IPS-18c (cell line): ENCODE data around the gene TNFSF11.

ENCODE experiments used
- H3K4me3 ChIP-seq: 2 replicates; pipeline ENCODE4 v1.7.0; 2013; ENCODE audit warnings: low read depth, mild to moderate bottlenecking, low read length, moderate library complexity; ENCODE audit not compliant: insufficient read depth
- H3K9me3 ChIP-seq: one replicate; pipeline ENCODE4 v1.6.1; 2013; ENCODE audit warnings: mild to moderate bottlenecking, low read length, moderate library complexity; ENCODE audit not compliant: control insufficient read depth, insufficient read depth

The TNFSF11 gene

DNA sequence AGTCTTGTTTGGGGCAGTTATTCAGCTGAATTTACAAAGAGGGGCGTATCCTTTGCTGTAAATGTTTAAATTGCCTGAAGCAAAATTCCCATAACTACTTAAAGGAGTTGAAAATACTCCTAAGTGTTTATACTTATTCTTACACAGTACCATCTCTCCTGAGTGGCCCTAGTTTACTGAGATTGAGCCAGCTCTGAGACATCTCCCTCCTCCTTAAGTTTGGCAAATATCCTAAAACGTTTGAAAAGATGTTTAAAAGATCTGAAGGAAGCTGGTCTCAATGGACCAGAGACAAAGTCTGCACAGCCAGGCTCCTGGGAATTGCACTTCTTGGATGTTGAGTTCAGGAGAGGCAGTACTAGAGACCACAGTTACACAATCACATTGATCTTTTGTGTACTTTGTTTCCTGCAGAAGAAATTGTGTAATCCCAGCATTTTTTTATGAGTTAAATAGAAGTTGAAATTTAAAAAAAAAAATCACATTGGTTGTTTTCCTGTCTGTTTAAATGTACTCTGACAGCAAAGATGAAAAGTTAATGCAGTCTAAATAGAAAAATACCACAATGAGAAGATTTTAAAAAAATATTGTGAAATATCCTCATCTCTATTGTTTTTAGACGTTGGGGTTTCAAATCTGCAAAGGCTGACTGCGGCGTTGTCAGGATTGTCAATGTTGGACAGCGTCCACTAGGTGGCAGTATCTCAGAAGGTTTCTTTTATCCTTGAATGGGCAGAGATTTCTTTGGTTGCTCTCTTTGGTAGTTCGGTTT lies 20.7 kb downstream of the TNFSF11 start:
- H3K4me3 ChIP-seq, result no peak overlapping the region

DNA sequence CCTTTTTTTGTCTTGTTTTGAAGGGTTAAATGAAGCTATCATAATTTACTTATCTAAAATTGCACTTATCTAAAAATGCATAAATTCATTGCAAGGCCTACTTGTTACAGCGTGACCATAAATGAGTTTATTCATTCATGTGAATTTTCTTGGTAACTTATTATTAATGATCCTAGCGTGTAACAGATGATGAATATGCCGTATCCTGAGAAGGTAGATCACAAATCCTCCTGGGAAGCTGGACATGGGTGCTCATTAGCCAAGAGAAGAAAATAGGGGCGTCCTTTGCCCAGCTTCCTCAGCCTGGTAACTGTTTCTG lies 21.3 kb downstream of the TNFSF11 start:
- no peaks in the 10 kb centered on the region for H3K9me3 ChIP-seq
- no peak overlapping the region for H3K4me3 ChIP-seq

More for the DNA sequence above, 20.7 kb downstream of the TNFSF11 start:
- H3K9me3 ChIP-seq, result no peaks in the 10 kb centered on the region

DNA sequence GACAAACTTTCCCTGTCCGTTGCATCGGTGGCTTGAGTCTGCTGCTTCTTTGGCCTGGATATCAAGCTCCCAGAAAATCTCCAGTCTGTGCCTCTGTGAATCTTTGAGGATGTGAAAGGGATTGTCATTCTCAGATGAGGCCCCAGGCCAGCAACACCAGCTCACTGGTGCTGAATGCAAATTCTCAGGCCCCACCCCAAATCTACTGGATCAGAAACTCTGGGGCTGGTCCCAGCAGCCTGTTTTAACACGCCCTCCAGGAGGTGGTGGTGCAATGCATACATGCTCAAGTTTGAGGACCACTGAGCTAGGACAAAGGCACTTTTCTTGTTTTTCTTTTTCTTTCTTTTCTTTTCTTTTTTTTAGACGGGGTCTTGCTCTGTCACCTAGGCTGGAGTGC lies 23.6 kb downstream of the TNFSF11 start:
- Histone ChIP-seq H3K9me3 (no peaks in the 10 kb centered on the region), H3K4me3 (no peak overlapping the region)

DNA sequence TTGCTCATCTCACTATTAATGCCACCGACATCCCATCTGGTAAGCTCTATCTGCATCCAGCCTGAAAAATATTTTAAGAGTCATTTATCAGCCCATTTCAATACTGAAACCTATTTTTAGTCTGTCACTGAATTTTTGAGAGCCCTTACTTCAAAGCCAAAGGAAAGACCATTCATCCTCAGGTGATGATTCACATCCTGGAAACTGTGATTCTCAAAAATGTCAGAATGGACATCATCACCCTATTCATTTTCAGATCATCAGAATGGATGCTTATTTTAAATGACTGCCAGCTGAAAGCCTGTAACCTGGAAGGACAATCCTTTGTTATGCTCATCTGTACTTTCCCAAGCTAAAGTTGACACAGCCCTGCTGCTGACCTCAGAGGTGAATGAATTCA lies 27.0 kb downstream of the TNFSF11 start:
- no peaks in the 10 kb centered on the region for H3K9me3 ChIP-seq
- H3K4me3 ChIP-seq, result no peak overlapping the region

DNA sequence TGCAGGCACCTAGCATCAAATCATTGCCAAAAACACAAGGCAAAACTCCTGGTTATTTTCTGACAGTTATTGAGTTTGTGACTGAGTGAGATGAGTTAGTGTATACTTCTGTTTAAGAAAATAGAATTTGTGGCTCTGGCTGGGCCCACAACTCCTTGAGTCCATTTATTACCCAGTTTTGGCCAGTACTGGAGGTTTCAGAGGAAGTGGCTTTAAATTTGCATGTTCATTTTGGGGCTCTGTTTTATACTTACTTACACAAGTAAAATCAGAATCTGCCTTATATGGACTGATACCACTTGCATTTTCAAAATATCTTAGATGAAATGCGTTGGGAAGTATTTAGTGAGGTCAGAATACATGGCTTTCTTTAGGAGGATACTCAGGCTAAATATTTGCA lies 29.0 kb downstream of the TNFSF11 start:
- H3K9me3 ChIP-seq, result no peaks in the 10 kb centered on the region
- no peak overlapping the region for H3K4me3 ChIP-seq

DNA sequence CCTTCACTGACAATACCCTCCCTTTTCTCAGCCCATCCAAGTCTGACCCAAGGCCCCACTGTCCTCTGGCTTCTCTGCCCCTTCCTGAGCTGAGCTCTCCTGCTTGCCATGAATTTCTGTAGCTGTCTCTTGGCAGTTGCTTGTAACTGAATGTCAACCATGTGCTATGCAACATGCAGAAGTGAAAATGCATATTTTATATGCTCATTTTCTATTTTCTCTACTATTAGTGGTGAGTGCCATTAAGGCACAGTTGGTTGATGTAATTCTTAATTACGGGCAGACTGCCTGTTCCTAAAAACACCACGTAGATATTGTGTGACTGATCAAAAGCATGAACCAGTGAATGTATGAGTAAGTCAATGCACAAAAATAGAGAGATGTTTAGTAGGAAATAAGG lies 29.6 kb downstream of the TNFSF11 start:
- no peaks in the 10 kb centered on the region for H3K9me3 ChIP-seq
- H3K4me3 ChIP-seq, result no peak overlapping the region

DNA sequence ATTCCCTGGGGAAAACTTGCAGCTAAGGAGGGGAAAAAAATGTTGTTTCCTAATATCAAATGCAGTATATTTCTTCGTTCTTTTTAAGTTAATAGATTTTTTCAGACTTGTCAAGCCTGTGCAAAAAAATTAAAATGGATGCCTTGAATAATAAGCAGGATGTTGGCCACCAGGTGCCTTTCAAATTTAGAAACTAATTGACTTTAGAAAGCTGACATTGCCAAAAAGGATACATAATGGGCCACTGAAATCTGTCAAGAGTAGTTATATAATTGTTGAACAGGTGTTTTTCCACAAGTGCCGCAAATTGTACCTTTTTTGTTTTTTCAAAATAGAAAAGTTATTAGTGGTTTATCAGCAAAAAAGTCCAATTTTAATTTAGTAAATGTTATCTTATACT lies 33.6 kb downstream of the TNFSF11 start:
- Histone ChIP-seq H3K4me3 (no peak overlapping the region), H3K9me3 (no peaks in the 10 kb centered on the region)

DNA sequence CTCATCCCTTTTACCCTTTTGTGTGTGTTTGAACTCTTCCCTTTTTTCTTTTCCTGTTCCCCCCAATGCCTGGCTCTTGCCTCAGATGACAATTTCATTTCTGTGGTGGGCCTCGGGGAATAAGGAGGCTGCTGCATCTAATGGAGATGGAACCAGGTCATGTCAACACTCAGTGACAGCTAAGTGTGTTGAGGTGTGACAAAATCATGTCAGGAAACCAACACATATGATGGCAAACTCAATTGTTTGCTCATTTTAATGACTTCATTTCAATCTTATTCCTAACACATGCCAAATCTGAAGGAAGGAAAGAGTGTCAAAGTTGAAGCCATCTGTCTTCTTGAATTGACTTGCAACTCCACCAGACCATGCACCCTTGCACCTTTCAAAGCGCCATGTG lies 36.7 kb downstream of the TNFSF11 start:
- no peaks in the 10 kb centered on the region for H3K9me3 ChIP-seq
- no peak overlapping the region for H3K4me3 ChIP-seq

DNA sequence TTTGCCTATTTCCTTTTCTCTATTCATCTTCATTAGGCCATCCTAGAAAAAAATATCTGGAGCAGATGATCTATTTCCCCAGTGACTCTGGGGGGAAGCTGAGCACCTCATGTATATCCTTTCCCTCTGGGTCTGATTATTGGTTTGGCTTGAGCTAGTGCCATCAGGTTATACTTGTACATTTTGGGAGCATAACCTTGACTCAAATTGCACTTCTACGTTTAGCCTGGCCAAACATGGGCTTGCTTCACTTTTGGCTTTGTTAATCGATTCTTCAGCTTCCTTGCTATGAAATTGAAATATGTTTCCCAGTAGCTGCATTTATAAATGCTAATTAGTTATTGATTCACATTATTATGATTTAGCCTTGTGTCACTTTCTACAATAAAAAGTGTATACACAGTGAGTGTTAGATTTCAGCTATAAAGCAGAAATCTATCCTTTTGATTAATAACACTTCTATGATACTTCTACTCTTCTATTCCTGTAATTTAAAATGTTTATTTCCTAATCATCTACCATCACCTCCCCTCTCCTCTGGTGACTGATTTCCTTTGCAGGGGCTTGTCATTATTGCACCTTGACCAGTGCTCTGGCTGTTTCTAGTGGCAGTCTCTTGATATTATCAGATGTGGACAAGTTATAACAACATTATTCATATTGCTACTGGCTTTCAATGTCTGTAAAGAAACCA lies 37.3 kb downstream of the TNFSF11 start:
- Histone ChIP-seq H3K9me3 (no peaks in the 10 kb centered on the region), H3K4me3 (no peak overlapping the region; the same call in 1 of the 2 replicates)

DNA sequence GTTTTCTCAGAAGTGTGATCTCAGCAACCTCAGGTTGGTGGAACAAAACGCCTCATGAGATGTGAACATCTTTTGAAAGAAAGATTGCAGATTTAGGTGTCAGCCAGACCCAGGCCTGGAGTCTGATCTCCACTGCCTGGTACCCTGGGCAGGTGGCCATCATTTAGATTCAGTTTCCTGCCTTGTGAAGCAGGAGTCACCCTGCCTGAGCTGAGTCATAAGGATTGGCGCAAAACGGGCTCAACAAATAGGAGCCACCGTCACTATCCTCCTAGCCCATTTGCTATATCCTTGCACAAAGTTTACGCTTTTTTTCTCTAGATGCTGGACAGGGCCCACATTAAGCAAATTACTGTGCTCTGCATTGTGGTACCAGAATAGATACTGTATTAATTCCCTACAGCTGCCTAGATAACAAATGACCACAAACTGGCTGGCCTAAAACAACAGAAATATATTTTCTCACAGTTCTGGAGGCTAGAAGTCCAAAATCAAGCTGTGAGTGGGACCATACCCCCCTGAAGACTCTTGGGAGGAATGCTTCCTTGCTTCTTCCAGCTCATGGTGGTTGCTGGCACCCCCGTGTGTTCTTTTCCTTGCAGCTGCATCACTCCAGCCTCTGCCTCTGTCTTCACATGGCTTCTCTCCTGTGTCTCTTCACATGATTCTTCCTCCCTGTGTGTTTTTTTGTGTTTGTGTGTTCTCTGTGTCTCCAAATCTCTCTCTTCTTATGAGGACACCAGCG lies 38.2 kb downstream of the TNFSF11 start:
- H3K4me3 ChIP-seq, result no peak overlapping the region
- H3K9me3 ChIP-seq, result no peaks in the 10 kb centered on the region

DNA sequence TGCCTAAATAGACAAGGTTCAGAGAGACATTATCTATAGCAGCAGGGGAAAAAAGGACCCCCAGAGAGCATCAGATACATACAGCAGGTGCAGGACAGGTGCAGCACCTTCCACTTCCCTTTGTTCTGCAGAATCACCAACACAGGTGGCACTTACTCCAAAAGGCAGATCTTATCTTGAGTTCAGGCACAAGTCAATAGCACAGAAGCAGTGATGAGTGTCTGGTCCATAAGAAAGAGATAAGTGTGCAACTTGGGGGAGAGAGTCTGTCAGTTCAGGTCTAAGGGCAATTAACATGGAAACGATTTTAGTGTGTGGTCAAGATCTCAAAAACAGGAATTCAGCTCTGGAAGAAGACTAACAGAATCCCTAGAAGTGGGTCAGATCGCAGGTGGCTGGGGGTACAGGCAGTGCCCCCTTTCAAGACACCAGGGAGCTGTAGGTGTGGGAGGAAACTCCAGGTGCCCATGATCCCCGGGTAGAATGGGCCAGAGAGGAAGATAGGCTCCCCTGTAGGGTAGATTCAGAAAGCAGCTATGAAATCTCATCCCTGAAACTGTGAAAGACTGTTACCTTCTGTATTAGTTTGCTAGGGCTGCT lies 40.6 kb downstream of the TNFSF11 start:
- Histone ChIP-seq H3K4me3 (no peak overlapping the region), H3K9me3 (no peaks in the 10 kb centered on the region)

DNA sequence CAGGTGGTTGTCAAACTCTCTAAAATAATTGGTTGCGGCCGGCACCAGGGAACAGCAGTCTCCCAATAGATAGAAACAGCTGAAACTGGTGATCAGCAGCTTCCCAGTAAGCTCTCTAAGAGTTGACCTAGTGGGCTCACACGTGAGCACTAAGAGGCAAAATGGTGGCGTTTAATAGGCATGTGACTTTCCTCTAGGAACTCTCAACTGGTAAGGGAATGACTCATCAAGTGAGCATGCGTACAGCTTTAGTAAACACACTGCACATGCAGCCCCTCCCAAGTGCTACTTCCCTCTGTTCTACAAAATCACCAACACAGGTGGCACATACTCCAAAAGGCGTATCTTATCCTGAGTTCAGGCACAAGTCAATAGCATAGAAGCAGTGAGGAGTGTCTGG lies 41.7 kb downstream of the TNFSF11 start:
- H3K9me3 ChIP-seq, result no peaks in the 10 kb centered on the region
- no peak overlapping the region for H3K4me3 ChIP-seq

DNA sequence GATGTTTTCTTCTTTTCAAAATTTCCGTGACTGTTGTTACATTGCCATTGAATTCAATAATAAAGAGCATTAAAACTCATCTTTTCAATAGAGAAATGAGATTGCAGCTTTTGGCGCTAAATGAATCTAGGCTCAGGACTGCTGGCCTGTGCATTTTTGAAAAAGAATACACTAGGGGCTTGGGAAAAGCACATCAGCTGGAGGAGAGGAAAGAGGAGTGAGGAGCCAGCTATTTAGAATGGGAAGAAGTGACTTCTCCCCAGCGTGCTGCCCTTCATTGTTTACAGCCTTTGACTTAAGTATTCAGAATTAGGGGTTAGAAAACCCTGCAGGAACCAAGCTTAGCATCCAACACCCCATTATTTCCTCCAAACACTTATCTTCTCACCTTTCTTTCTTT lies 43.3 kb downstream of the TNFSF11 start:
- Histone ChIP-seq H3K4me3 (no peak overlapping the region), H3K9me3 (no peaks in the 10 kb centered on the region)

DNA sequence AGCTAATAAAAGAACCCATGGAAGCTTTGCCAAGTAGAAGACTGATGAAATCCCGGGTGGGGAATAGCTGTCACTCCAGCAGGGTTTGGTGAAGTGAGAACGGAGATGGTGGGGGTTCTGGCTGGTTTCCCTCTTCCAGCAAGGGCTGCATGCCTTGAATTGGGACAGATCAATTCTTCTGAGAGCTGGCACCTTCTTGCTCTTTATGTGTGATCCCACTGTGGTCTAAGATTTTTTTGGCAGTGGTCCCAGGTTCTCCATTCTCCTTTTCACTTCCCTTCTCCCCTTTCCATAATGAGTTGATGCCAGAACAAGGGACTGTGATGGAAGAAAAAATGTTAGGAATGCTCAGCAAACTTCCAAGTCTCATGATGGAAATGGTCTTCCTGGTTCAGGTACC lies 50.0 kb downstream of the TNFSF11 start:
- Histone ChIP-seq H3K9me3 (no peaks in the 10 kb centered on the region), H3K4me3 (no peak overlapping the region)

DNA sequence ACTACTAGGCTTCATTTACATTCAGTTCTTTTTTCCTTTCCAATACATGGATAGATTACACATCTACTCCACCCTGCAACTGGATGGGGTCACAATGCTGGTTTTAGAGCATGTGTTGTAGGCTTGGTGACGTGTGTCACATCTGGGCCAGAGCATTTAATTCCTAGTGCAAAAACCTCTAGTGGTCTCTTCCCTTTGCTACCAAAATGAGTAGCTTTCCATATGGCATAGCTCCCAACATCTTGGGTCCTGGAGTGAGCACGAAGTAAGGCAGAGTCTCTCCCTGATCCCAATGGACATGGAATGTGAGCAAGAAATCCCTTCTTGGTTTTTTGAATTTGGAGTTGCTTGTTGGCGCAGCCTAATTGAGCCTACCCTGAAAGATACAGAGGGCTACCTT lies 51.7 kb downstream of the TNFSF11 start:
- Histone ChIP-seq H3K4me3 (no peak overlapping the region), H3K9me3 (no peaks in the 10 kb centered on the region)

DNA sequence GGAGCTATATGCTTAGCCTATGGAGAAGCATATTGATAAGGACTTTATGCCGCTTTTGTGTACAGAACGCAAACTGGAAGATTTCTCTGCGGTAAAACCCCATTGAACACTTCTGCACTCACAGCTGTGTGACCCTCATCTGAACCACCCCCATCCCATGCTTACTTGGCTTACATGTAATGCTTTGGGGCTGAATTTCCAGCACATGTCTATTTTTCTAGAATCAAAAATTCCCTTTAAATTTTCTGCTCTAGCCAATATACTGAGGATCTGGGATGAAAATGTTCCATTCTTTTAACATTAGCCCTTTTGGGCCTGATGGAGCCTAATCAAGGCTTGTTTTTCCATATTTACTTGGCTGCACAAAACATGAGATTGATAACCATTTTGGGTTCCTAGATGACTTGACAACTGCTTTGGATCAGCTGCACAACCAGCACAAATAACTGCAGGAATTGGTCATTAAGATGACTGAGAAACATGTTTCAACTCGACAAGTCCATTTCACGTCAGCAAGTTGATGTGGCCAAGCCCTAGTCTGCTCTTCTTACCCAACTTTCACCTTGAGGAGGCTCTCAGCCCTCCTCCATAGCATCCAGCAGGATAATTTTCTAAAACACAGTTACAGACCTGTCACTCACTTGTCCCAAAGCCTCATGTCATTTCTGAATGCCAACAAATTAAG lies 52.4 kb downstream of the TNFSF11 start:
- Histone ChIP-seq H3K9me3 (no peaks in the 10 kb centered on the region), H3K4me3 (no peak overlapping the region)

DNA sequence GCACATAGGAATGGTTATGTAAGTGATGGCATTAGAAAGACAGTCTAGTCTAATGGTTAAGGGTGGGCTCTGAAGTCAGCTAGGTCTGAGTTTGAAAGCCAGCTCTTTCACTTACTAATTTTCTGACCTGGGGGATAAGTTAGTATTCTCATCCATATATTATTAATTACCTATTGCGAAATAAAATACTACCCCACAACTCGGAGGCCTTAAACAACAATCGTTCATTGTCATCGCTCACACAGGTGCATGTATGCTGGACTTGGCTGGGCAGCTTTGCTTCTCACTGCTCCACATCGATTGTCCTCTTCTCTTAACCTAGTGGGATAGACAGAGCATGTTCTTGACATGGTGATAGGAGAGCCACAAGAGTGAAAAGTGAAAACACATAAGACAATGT lies 54.7 kb downstream of the TNFSF11 start:
- Histone ChIP-seq H3K9me3 (no peaks in the 10 kb centered on the region), H3K4me3 (no peak overlapping the region)
